ENCODE measurements around the gene SEC31B. TPM values are rescaled to one million over a fixed set of nuclear protein-coding genes. Genes with fewer than 3 reads are reported as not detected.

The SEC31B gene
- total RNA-seq, 1 experiment from 2014 or later = 6.3 TPM

GRCh38 chr10:100566561-100566960 is 46.9 kb upstream of the SEC31B start:
- TF ChIP-seq CTCF (conservative IDR thresholded peaks at IDR 0.05) = no peak
- Histone ChIP-seq H2AK5ac (ENCODE audit: insufficient read length, low read length) (no peak overlapping the region), H3T11ph (ENCODE audit: low read length) (no peak overlapping the region)

More at GRCh38 chr10:100566561-100566960, 46.9 kb upstream of the SEC31B start:
- Histone ChIP-seq H2AFZ (ENCODE audit: low read length) (no peak overlapping the region), H3K23me2 (ENCODE audit: insufficient read length, low read depth, low read length, poor library complexity, severe bottlenecking) (no peaks in the 10 kb centered on the region), H3K4me2 (ENCODE audit: insufficient read depth, insufficient read length, low read length) (no peak overlapping the region), H3K79me2 (ENCODE audit: insufficient read depth, low read length) (no peaks in the 10 kb centered on the region), H3K18ac (ENCODE audit: insufficient read length, low read depth, low read length) (no peak overlapping the region), H2BK5ac (ENCODE audit: insufficient read length, low read length) (no peak overlapping the region), H4K91ac (ENCODE audit: insufficient read length, low read depth, low read length) (no peak overlapping the region), H3K9ac (ENCODE audit: extremely low read depth, insufficient read length, low read length) (no peak overlapping the region), H4K20me1 (ENCODE audit: control insufficient read depth, insufficient read depth, insufficient read length) (no peaks in the 10 kb centered on the region), H2BK12ac (ENCODE audit: insufficient read length, low read depth, low read length) (no peak overlapping the region), H3K27ac (ENCODE audit: insufficient read length, low read depth, low read length) (no peak overlapping the region), H3K79me1 (ENCODE audit: insufficient read depth, low read depth, low read length, poor library complexity, severe bottlenecking) (no peaks in the 10 kb centered on the region), H2BK20ac (ENCODE audit: low read depth, low read length, poor library complexity, severe bottlenecking) (no peak overlapping the region), H3K14ac (ENCODE audit: insufficient read depth, low read length) (no peak overlapping the region), H3K56ac (ENCODE audit: insufficient read length, low read depth, low read length) (no peak overlapping the region), H4K5ac (ENCODE audit: insufficient read length, low read depth, low read length) (no peak overlapping the region), H3K27me3 (ENCODE audit: insufficient read depth, low read length) (no peaks in the 10 kb centered on the region; the same call in 1 of the 2 replicates), H2BK120ac (ENCODE audit: low read depth, low read length, poor library complexity, severe bottlenecking) (no peak overlapping the region), H3K4ac (ENCODE audit: low read depth, low read length) (no peak overlapping the region), H3K23ac (ENCODE audit: insufficient read length, low read depth, low read length) (no peak overlapping the region), H2BK15ac (ENCODE audit: low read depth, low read length) (no peak overlapping the region), H3K9me3 (ENCODE audit: control insufficient read depth, low read depth, low read length) (no peaks in the 10 kb centered on the region), H3K4me1 (ENCODE audit: insufficient read depth, low read length) (no peaks in the 10 kb centered on the region; the same call in 1 of the 2 replicates), H4K8ac (replicated peaks; ENCODE audit: insufficient read length, low read depth, low read length) (no peak overlapping the region)
- peaks cover 11 to 24% of the 10 kb centered on the region in 2 experiments for H3K4me1 Mint-ChIP-seq
- WGBS (ENCODE audit: extremely low coverage, insufficient read length, low lambda C conversion rate) = no CpG with 5 or more reads among the region's 3 CpGs
- H3K9me3 Mint-ChIP-seq = peaks cover 0 to 5% of the 10 kb centered on the region in 2 experiments; a peak in 1 of 5 replicates
- no peaks in the 10 kb centered on the region for H3K36me3 Mint-ChIP-seq (ENCODE audit: insufficient read depth in 1 of 3, low read depth in 3 of 3)
- DNase-seq = peak; percentile 15
- H3K27ac Mint-ChIP-seq = no peak overlapping the region
- no peaks in the 10 kb centered on the region; the same call in 1 of the 2 replicates for H3K27me3 Mint-ChIP-seq (ENCODE audit: low read depth)
- H3K4me3 Mint-ChIP-seq = no peak overlapping the region
